ENCODE data around the gene RAB6D.
"Not testable (repeated sequence)": the region's sequence is repeated elsewhere in the genome, so short reads cannot be mapped to it uniquely, and the experiment has no call there.

The RAB6D gene

GRCh38 chr2:131311001-131311400 is 53.0 kb downstream of the RAB6D start:
- H3K36me3 ChIP-seq (ENCODE audit: insufficient read depth, low read length); H3K9me3 ChIP-seq (ENCODE audit: insufficient read depth, low read depth, low read length); H3K4me1 ChIP-seq (ENCODE audit: insufficient read depth, low read length); H3K27ac ChIP-seq (ENCODE audit: low read depth, low read length); H3K9ac ChIP-seq (ENCODE audit: low read depth, low read length); H3K4me3 ChIP-seq (ENCODE audit: low read length); H3K27me3 ChIP-seq (ENCODE audit: insufficient read depth, low read length): not testable (repeated sequence)
- WGBS = 94% methylated on average over 2 of the region's 2 CpGs
